Subcutaneous adipose tissue (tissue), 4 donors: ENCODE results near the gene EDA. TPM values are rescaled to one million over a fixed set of nuclear protein-coding genes. Genes with fewer than 3 reads are reported as not detected.

Experiments used
- total RNA-seq, 4 donors: library from RNA; depleted of rRNA; stranded (reverse); fragments of >200 nt; gene quantifications; one replicate each; pipeline ENCODE4 v1.1.0, GENCODE V29; 2016
- TF ChIP-seq, protein P1 (sequence below): fragments of 450-650 bp; IDR thresholded peaks from one replicate; pipeline ENCODE4 v1.5.1; 2016; ENCODE audit warnings: low read depth, mild to moderate bottlenecking, control low read depth, antibody characterized with exemption, moderate library complexity

Gene EDA
- total RNA-seq, 4 donors from 2014 or later = 5.5 to 10.7 (median 6.9) TPM

DNA sequence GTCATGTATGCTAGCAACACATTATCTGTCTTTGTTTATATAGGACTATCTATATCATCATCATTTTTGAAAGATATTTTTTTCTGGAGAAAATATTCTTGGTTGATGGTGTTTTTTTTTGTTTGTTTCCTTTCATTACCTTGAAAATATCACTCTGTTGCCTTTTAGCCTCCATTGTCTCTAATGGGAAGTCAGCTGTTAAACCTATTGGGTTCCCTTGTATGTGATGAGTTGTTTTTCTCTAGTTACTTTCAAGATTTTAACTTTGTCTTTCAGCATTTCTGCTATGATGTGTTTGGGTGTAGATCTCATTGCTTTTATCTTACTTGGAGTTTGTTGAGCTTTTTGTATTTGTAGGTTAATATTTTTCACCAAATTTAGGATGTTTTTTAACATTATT lies 124.4 kb downstream of the EDA start:
- TF ChIP-seq, protein P1, sequence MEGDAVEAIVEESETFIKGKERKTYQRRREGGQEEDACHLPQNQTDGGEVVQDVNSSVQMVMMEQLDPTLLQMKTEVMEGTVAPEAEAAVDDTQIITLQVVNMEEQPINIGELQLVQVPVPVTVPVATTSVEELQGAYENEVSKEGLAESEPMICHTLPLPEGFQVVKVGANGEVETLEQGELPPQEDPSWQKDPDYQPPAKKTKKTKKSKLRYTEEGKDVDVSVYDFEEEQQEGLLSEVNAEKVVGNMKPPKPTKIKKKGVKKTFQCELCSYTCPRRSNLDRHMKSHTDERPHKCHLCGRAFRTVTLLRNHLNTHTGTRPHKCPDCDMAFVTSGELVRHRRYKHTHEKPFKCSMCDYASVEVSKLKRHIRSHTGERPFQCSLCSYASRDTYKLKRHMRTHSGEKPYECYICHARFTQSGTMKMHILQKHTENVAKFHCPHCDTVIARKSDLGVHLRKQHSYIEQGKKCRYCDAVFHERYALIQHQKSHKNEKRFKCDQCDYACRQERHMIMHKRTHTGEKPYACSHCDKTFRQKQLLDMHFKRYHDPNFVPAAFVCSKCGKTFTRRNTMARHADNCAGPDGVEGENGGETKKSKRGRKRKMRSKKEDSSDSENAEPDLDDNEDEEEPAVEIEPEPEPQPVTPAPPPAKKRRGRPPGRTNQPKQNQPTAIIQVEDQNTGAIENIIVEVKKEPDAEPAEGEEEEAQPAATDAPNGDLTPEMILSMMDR = no peak

DNA sequence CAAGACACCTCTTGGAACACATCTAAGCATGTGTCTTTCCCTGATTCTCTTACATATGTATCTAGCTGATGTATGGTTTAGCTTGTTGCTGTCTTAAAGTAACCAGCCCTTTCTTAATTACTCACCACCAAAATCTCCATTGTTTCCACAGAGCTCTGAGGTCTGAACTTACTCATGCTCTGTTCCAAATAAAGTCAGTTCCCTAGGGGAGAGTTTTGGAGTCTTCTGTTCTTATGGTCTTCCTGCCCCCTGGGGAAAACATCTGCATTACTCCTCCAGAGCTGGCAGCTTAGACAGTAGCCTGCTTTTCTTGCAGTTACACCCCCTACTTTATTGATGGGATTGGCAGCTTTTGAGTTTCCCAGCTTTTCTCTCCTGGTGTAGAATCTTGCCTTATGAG lies 125.8 kb downstream of the EDA start:
- TF ChIP-seq, protein P1 = no peak

DNA sequence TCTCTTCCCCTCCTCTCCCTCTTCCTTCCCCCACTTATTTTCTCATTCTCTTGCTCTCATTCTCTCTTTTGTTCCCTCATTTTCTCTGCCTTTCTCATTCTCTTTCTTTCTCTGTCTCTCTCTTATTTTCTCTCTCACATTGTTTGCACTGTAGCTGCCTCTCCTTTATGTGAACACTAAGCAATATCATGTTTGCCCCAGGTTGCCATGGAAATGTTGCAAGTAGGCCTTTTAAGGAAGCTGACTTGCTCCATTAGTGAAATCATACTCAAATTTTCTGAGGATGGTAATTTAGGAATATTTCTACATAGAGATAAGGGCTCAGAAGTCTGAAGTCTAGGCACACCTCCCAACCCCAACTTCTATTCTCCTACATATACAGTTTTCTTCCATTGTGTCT lies 130.1 kb downstream of the EDA start:
- TF ChIP-seq, protein P1 = no peak

DNA sequence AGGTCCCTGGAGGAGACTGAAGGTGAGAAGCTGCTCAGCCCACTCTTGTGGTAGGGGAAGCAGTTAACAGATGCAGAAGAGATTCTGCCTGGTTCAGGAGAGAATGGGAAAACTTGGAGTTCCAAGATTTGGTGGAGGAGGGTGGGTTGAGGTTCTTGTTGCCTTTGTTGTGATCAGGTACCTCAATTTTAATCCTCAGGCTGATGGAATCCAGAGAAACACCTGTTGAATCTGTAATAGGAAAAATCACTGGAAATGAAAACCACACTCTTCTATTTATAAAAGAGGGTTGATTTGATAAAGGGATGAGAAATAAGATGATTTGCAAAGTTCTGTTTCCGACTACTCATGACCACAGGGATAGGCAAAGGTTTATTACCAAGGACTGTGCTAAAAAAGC lies 132.1 kb downstream of the EDA start:
- TF ChIP-seq, protein P1 = no peak

DNA sequence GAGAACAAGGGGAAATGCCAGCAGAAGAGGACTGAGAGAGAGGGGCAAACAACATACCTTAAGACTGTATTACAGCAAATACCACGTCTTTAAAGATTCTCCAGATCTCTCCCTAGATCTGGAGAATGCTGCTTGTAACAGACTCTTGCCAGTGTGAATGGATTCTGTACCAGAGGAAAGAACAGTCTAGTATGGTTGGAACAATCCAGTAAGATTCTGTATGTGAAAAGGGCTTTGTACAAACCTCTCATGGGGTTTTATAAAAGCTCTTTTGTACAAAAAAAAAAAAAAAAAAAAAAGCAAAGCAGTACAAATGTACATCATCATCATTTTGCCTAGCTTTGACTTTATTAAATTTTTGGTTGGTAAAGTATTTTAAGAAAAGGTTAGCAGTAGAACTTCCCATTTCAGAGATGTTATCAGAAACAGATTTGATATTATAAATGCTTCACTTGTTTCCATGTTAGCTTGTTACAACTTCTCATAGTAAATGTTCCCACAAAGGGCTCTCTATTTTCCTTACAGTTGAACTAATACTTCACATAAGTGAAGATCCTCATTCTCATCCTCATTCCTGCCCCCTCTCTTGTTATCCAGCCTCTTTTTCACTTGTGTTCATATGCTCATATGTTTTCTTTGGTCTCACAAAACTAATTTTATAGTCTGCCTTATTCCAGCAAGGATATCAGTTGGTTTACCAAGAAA lies 144.2 kb downstream of the EDA start:
- TF ChIP-seq, protein P1 = no peak

DNA sequence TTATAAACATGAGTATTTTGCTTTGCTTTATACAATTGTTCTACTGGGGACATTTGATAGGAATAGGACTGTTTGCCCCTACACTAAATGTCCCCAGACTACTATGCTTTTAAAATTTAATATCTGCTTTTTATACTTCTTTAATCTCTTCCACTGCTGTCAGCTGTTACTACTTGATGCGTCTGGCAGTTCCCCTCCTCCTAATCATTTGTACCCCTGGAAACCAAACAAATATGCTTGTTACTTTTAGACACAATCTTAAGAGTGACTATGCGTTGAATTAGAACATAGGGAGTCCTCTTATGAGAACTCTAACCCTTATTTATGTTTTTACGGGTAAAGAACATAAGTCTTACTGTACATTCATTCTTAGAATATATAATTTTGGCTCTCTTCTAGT lies 145.7 kb downstream of the EDA start:
- TF ChIP-seq, protein P1 = no peak

DNA sequence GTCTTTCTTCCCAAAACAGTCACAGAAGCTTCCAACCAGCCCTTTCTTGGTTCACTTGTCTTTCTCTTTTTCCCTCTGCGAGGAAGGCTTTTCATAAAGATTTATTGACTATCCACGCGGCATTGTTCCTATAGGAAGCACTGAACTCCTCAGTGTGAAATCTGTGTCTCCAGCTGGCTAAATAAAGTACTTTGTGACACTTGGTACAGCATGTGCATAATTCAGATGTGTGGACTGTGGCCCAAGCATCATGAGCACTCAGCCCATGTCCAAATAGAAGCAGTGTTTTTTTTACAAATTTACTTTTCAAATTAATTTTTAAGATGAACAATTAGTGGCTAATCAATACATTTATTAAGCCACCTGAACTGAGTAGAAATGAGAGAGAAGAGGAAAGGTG lies 146.4 kb downstream of the EDA start:
- TF ChIP-seq, protein P1 = no peak
